IPS-15b (cell line): ENCODE results near the gene LMBR1.

Source experiments
- H3K27me3 ChIP-seq: one replicate; pipeline ENCODE4 v1.6.1; 2013; ENCODE audit warnings: low read length; ENCODE audit not compliant: control insufficient read depth, insufficient read depth
- H3K36me3 ChIP-seq: one replicate; pipeline ENCODE4 v1.6.1; 2013; ENCODE audit warnings: low read length; ENCODE audit not compliant: control insufficient read depth, insufficient read depth
- H3K4me1 ChIP-seq: one replicate; pipeline ENCODE4 v1.6.1; 2013; ENCODE audit warnings: mild to moderate bottlenecking, low read length; ENCODE audit not compliant: control insufficient read depth, insufficient read depth
- H3K4me3 ChIP-seq: one replicate; pipeline ENCODE4 v1.5.1; 2013; ENCODE audit warnings: low read depth, low read length
- H3K9ac ChIP-seq: one replicate; pipeline ENCODE4 v1.6.1; 2013; ENCODE audit warnings: low read depth, mild to moderate bottlenecking, low read length
- H3K9me3 ChIP-seq: one replicate; pipeline ENCODE4 v1.6.1; 2013; ENCODE audit warnings: mild to moderate bottlenecking, low read length; ENCODE audit not compliant: control insufficient read depth, insufficient read depth

Gene LMBR1

GRCh38 chr7:156783864-156784263 lies 109.1 kb downstream of the LMBR1 start:
- no peaks in the 10 kb centered on the region for H3K9me3 ChIP-seq
- no peaks in the 10 kb centered on the region for H3K36me3 ChIP-seq
- no peaks in the 10 kb centered on the region for H3K27me3 ChIP-seq
- no peak overlapping the region for H3K9ac ChIP-seq
- no peaks in the 10 kb centered on the region for H3K4me1 ChIP-seq
- no peak overlapping the region for H3K4me3 ChIP-seq

- no peaks in the 10 kb centered on the region for H3K27me3 ChIP-seq
- H3K4me1 ChIP-seq: no peaks in the 10 kb centered on the region
- H3K4me3 ChIP-seq: no peak overlapping the region
- H3K36me3 ChIP-seq: no peaks in the 10 kb centered on the region
- H3K9ac ChIP-seq: no peak overlapping the region
- H3K9me3 ChIP-seq: no peaks in the 10 kb centered on the region
These were observed 111.0 kb downstream of the LMBR1 start for GRCh38 chr7:156781972-156782371.

- H3K9ac ChIP-seq: no peak overlapping the region
- H3K4me1 ChIP-seq: no peaks in the 10 kb centered on the region
- H3K4me3 ChIP-seq: no peak overlapping the region
These were observed 112.1 kb downstream of the LMBR1 start for GRCh38 chr7:156780724-156781455.

DNA sequence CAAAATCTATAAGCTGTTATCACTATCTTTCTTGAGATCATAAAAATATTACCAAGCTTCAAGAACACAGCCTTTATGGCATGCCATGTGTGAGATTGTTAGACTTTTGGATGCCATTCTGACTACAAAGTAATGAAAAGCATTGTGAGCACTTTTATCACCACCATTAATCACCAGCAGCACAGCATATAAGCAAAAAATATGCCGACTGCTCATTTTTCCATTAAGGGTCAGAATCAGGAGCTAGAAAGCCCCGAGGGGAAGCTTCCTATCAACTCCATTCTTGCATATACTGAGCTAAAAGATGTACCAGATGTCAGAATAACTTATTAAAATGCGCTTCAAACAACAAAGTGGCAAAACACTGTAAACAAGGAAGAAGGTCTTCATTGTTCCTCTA lies 114.3 kb downstream of the LMBR1 start:
- no peaks in the 10 kb centered on the region for H3K4me1 ChIP-seq
- H3K4me3 ChIP-seq: no peak overlapping the region
- no peaks in the 10 kb centered on the region for H3K9me3 ChIP-seq
- no peaks in the 10 kb centered on the region for H3K27me3 ChIP-seq
- H3K9ac ChIP-seq: no peak overlapping the region
- H3K36me3 ChIP-seq: no peaks in the 10 kb centered on the region

More at GRCh38 chr7:156780724-156781455, 112.1 kb downstream of the LMBR1 start:
- H3K36me3 ChIP-seq: no peaks in the 10 kb centered on the region
- no peaks in the 10 kb centered on the region for H3K9me3 ChIP-seq
- no peaks in the 10 kb centered on the region for H3K27me3 ChIP-seq

- H3K27me3 ChIP-seq: no peaks in the 10 kb centered on the region
- H3K4me1 ChIP-seq: no peaks in the 10 kb centered on the region
- no peaks in the 10 kb centered on the region for H3K9me3 ChIP-seq
- H3K9ac ChIP-seq: no peak overlapping the region
- H3K36me3 ChIP-seq: no peaks in the 10 kb centered on the region
- H3K4me3 ChIP-seq: no peak overlapping the region
These were observed 114.8 kb downstream of the LMBR1 start for GRCh38 chr7:156778201-156778600.

- H3K4me3 ChIP-seq: no peak overlapping the region
- H3K9ac ChIP-seq: no peak overlapping the region
- H3K27me3 ChIP-seq: no peaks in the 10 kb centered on the region
- no peaks in the 10 kb centered on the region for H3K36me3 ChIP-seq
- no peaks in the 10 kb centered on the region for H3K4me1 ChIP-seq
- no peaks in the 10 kb centered on the region for H3K9me3 ChIP-seq
These were observed 115.5 kb downstream of the LMBR1 start for GRCh38 chr7:156777364-156778069.

- H3K4me1 ChIP-seq: no peaks in the 10 kb centered on the region
- H3K36me3 ChIP-seq: no peaks in the 10 kb centered on the region
- H3K27me3 ChIP-seq: no peaks in the 10 kb centered on the region
- H3K4me3 ChIP-seq: no peak overlapping the region
- no peaks in the 10 kb centered on the region for H3K9me3 ChIP-seq
- H3K9ac ChIP-seq: no peak overlapping the region
These were observed 116.5 kb downstream of the LMBR1 start for GRCh38 chr7:156776527-156776926.

DNA sequence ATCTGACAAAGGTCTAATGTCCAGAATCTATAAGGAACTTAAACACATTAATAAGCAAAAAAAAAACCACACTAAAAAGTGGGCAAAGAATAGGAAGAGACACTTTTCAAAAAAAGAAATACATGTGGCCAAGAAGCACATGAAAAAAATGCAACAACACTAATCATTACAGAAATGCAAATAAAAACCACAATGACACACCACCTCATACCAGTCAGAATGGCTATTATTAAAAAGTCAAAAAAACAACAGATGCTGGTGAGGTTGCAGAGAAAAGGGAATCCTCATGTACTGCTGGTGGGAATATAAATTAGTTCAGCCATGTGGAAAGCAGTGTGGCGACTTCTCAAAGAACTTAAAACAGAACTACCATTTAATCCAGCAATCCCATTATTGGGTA lies 119.0 kb downstream of the LMBR1 start:
- Histone ChIP-seq H3K4me1 (no peaks in the 10 kb centered on the region), H3K36me3 (no peaks in the 10 kb centered on the region), H3K9ac (no peak overlapping the region), H3K4me3 (no peak overlapping the region), H3K27me3 (no peaks in the 10 kb centered on the region), H3K9me3 (no peaks in the 10 kb centered on the region)

DNA sequence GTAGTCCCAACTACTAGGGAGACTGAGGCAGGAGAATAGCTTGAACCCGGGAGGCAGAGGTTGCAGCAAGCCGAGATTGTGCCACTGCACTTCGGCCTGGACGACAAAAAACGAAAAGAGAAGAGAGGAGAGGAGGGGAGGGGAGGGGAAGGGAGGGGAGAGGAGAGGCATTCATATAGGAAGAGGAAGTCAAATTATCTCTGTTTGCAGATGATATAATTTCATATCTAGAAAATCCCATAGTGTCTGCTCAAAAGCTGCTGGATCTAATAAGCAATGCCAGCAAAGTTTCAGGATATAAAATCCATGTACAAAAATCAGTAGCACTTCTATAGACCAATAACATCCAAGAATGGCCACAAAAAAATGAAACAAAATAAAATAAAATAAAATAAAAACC lies 120.3 kb downstream of the LMBR1 start:
- no peaks in the 10 kb centered on the region for H3K9me3 ChIP-seq
- H3K9ac ChIP-seq: no peak overlapping the region
- H3K27me3 ChIP-seq: no peaks in the 10 kb centered on the region
- H3K36me3 ChIP-seq: no peaks in the 10 kb centered on the region
- no peak overlapping the region for H3K4me3 ChIP-seq
- no peaks in the 10 kb centered on the region for H3K4me1 ChIP-seq

- no peaks in the 10 kb centered on the region for H3K9me3 ChIP-seq
- H3K9ac ChIP-seq: no peak overlapping the region
- no peaks in the 10 kb centered on the region for H3K4me1 ChIP-seq
- no peaks in the 10 kb centered on the region for H3K36me3 ChIP-seq
- no peak overlapping the region for H3K4me3 ChIP-seq
- no peaks in the 10 kb centered on the region for H3K27me3 ChIP-seq
These were observed 124.1 kb downstream of the LMBR1 start for GRCh38 chr7:156768698-156769472.

- no peaks in the 10 kb centered on the region for H3K36me3 ChIP-seq
- no peaks in the 10 kb centered on the region for H3K9me3 ChIP-seq
- no peak overlapping the region for H3K4me3 ChIP-seq
- no peaks in the 10 kb centered on the region for H3K27me3 ChIP-seq
- no peaks in the 10 kb centered on the region for H3K4me1 ChIP-seq
- H3K9ac ChIP-seq: no peak overlapping the region
These were observed 126.3 kb downstream of the LMBR1 start for GRCh38 chr7:156766666-156767065.
